HG03097 (cell line): ENCODE measurements around the gene UPK3BL2.
"Not testable (repeated sequence)": the region's sequence is repeated elsewhere in the genome, so short reads cannot be mapped to it uniquely, and the experiment has no call there.

Experiments used
- ATAC-seq: cut with Tn5 transposase; IDR thresholded peaks from one replicate; pipeline ENCODE4 v1.9.1; 2021; ENCODE audit not compliant: unreplicated experiment, low FRiP score

UPK3BL2 gene

GRCh38 chr7:102543596-102543995 lies at the start of gene UPK3BL2:
Gene UPK3BL2 (minus strand): TSS chr7:102543696. CDS start chr7:102543636, 60 bp downstream.
- not testable (repeated sequence) for ATAC-seq

DNA sequence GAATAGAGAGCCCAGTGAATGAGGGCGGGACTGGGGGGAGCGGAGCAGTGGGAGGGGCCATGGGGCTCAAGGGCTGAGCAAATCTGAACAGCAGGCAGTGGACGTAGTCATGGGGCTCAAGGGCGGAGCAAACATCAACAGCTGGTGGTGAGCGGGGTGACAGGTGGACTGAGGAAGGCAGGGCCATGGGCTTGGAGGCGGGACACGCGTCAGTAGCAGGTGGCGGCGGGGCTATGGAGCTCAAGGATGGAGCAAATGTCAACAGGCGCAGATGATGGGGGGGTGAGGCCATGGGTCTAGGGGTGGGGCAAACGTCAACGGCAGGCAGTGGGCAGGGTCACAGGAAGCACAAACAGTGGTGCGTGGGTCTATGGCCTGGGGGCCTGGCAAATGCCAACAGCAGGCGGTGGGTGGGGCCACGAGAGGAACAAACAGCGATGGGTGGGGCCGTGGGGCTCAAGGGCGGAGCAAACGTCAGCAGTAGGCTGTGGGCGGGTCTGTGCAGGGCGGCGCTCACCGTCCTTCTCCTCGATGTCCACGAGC lies 49.1 kb upstream of the UPK3BL2 start:
- ATAC-seq = peak; percentile 37

DNA sequence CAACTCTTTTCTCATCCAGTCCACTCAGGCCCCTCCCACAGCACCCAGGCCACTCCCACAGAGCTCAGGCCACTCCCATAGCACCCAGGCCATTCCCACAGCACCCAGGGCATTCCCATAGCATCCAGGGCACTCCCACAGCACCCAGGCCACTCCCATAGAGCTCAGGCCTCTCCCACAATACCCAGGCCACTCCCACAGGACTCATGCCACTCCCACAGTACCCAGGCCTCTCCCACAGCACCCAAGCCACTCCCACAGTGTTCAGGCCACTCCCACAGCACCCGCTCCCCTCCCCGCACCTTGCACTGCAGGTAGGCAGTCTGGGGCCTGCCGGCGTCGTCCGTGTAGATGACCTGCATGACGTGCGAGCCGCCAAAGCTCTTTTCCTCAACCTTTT lies 46.4 kb upstream of the UPK3BL2 start:
- peak; percentile 25 for ATAC-seq

DNA sequence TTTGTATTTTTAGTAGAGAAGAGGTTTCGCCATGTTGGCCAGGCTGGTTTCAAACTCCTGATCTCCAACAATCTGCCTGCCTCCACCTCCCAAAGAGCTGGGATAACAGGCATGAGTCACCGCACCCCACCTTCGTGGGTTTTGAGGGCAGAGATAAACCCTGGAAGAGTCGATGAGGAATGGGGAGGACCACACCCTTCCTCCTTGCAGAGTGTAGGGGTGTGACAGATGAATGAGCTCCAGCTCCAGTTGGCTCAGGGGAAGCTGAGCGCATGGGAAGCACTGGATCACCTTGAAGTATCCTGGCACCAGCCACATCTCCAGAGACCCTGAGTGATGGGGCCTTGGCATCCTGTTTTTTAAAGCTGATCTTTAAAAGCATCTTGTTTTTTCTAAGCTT lies 40.0 kb upstream of the UPK3BL2 start:
- ATAC-seq = not testable (repeated sequence)

DNA sequence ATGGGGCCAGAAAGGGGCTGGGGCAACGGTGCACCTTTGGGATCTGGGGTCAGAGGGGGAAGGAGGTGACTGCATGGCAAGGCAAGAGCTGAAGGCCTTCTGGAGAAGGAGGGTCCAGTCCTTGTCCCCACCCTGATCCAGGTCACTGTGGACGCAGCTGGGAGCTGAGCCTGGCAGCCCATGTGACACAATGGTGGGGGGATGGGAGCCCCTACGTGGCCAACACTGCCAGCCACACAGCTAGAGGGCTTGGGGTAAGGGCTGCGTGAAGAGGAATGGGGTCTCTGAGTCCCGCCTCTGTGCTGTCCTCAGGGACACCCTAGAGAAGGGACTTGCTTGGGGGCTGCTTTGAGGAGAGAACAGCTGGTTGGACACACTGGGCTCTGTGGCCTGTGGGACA lies 38.2 kb upstream of the UPK3BL2 start:
- ATAC-seq = not testable (repeated sequence)

DNA sequence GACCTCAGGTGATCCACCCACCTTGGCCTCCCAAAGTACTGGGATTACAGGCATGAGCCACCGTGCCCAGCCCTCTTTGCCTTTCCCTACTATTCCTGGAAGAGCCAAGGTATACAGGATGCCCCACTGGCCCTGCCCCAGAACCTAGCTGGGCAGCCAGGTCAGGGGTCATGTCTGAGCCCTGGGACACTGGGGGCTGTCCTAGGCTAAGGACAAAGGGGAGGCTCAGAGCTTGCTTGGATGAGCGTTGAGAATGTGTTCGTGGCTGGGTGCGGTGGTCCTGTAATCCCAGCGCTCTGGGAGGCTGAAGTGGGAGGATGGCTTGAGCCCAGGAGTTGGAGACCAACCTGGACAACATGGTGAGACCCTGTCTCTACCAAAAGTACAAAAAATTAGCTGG lies 35.0 kb upstream of the UPK3BL2 start:
- ATAC-seq = not testable (repeated sequence)

DNA sequence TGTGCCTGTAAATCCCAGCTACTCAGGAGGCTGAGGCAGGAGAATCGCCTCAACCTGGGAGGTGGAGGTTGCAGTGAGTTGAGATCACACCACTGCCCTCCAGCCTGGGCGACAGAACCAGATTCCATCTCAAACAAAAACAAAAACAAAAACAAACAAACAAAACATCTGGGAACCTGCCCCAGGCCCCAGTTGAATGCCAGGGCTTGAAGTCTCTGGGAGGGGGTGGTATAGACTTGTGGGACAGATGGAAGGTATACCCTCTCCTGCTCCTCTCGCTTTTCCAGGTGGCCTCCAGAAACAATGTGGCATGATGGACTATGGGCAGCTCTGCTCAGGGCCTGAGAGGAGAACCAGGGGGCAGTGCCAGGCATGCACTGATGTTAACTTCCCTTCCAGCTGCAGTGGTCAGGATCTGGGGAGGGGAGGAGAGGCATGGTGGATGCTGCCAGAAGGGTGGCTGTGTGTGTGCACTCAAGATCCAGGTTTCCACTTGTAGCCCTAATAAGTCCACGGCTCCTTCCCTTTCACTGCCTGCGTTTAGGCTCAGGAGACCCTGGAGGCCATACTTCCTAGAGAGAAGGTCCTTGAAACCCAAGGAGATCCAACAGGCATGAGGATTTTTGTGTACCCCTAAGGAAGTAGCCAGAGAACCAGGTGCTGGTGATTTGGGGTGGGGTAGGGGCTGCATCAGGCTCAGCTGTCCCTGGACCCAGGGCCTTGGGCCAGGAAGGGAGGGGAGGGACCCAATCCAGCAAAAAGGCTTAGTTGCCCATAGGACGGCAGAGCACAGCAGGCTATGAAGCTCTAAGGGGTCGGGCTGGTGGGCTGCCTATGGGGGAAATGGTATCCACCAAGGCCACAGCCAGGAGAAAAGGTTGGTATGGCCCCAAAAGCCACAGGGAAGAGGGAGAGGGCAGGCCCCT lies 34.1 kb upstream of the UPK3BL2 start:
- ATAC-seq = not testable (repeated sequence)

DNA sequence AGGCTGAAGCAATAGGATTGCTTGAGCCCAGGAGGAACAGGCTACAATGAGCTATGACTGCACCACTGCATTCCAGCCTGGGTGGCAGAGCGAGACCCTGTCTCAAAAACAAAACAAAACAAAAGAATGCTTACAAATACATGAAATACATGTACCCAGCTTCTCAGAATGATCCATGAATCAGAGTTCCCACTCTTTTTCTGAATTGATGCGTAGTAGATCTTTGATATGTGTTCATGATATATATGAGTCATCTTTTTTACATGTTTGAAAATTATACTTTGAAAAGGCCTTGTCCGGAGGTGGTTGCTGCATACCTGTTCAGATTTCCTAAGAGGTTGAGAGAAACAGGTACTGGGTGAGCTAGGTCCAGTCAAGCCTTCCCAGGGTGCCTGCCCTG lies 32.9 kb upstream of the UPK3BL2 start:
- ATAC-seq = not testable (repeated sequence)

GRCh38 chr7:102574607-102575006 lies 31.1 kb upstream of the UPK3BL2 start:
- ATAC-seq = not testable (repeated sequence)

- peak; percentile 87 for ATAC-seq
These were observed 29.1 kb upstream of the UPK3BL2 start, which contains the start of gene POLR2J3 for GRCh38 chr7:102572261-102573239. Gene POLR2J3 (minus strand): TSS chr7:102572583. CDS start chr7:102572521, 62 bp downstream.

DNA sequence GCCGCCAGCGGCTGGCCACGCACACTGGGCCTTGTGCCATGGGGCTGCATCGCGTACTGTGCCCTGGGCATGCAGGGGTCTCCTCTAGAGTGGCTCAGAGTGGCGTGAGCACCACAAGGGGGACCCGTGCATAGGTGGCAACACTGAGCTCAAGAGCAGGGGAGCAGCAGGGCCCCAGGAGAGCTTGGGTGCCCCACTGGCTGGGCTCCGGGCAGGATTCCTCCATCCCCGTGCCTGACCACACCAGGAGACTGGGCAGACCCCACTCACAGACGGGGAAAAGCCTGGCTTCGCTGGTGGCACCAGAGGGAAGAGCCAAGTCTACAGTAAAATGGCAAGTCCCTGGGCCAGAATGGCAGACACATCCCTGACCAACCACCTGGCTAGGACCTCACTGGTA lies 25.1 kb upstream of the UPK3BL2 start:
- ATAC-seq = not testable (repeated sequence)

- not testable (repeated sequence) for ATAC-seq
These were observed 7.4 kb upstream of the UPK3BL2 start, which contains the start of gene SPDYE2 for GRCh38 chr7:102550808-102551422. Gene SPDYE2 (plus strand): TSS chr7:102551226. CDS start chr7:102553256, 2,030 bp downstream.

DNA sequence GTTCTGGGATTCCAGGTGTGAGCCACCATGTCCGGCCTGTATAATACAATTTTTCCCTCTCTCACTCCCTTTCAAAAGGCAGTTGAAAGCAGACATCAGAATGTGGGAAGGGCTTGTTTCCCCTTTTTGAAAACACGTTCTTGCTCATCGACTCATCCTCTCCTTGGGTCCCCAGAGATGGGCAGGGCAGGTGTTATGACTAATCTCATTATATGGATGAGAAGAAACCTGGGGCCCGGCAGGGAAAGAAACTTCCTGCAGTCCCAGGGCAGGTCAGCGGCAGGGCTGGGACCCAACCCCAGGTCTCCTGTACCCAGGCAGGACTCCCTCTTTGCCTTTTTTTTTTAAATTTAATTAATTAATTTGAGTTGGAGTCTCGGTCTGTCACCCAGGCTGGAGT lies 2.9 kb upstream of the UPK3BL2 start:
- ATAC-seq = peak; percentile 53

- not testable (repeated sequence) for ATAC-seq
These were observed 1.8 kb upstream of the UPK3BL2 start for GRCh38 chr7:102545288-102545687.

DNA sequence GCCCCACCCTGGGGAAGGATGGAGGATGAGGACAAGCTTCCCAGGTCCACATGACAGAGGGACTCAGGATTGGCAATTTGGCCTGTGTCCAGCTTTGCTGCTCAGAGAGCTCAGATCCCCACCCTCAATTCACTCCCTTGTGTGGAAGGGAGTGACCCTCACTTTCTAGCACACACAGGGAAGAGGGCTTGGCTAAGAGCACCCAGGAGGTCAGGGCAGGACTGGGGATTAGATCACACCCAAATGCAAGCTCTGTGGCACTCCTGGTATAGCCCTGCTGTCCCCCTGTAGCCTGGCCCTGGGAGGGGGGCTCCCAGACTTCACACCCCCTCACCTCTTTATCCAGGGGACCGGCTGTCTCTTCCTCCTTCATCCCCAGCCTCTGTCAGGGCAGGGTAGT lies 876 bp upstream of the UPK3BL2 start:
- not testable (repeated sequence) for ATAC-seq

DNA sequence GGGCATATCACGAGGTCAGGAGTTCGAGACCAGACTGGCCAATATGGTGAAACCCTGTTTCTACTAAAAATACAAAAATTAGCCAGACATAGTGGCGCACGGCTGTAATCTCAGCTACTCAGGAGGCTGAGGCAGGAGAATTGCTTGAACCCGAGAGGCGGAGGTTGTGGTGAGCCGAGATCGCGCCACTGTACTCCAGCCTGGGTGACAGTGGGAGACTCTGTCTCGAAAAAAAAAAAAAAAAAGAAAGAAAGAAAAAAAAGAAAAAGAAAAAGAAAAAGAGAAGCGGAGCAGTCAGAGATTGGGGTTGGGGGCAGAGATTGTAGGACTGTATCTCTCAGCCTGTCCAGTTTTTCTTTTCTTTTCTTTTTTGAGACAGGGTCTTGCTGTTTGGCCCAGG lies 725 bp downstream of the UPK3BL2 start:
- not testable (repeated sequence) for ATAC-seq

DNA sequence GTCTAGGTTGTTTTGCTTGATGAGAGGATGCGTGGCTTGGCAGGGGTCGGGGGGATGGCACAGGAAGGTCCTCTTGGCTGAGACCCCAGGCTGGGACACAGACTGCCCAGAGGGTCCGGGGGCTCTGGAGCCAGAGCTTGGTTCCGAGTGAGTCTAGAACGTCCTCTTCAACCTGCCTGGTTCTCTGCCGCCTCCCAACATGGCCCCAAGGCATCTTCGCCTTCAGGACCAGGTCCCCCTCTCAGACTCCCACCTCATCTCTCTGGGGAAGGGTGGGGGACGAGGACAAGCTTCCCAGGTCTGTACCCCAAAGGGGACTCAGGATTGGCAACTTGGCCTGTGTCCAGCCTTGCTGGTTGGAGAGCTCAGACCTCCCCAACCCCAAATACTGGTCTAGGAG lies 1.4 kb downstream of the UPK3BL2 start:
- ATAC-seq = not testable (repeated sequence)

- ATAC-seq = not testable (repeated sequence)
These were observed 2.9 kb downstream of the UPK3BL2 start for GRCh38 chr7:102540604-102541003.

- ATAC-seq = not testable (repeated sequence)
These were observed 8.4 kb downstream of the UPK3BL2 start for GRCh38 chr7:102535062-102535615.

DNA sequence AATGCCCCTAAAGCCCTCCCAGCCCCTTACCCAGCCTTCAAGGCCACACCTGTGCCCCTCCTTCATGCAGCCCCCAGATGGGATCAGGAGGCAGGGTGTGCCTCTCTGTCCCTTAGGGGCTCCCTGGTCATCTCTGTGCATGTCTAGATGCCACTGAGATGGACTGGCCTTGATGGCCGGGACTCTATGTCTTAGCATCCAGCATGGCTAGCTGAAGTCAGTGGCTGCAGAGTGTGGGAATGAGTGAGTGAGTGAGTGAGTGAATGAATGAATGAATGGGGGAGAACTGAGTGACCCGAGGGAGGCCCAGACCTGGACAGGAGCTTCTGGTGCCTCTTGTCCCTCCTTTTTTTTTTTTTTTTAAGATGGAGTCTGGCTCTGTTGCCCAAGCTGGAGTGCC lies 11.4 kb downstream of the UPK3BL2 start:
- ATAC-seq = not testable (repeated sequence)
